HAP-1 (cell line): ENCODE results near the gene C1QC.
A peak's percentile ranks its signal among the peaks of the same experiment; 100 is the strongest.

Source experiments
- DNase-seq, 2 experiments: peaks; one replicate each; pipeline ENCODE4 v3.0.0-alpha.2; 2016 to 2020; ENCODE audit warnings: low spot score in 2 of 2
- H3K27me3 ChIP-seq: fragments of 250-450 bp; sonication (Bioruptor Pico); 2 replicates; pipeline ENCODE4 v1.5.1; 2020; ENCODE audit warnings: low read depth, mild to moderate bottlenecking, moderate library complexity
- H3K36me3 ChIP-seq: fragments of 250-450 bp; sonication (Bioruptor Pico); replicated peaks from 2 replicates; pipeline ENCODE4 v1.5.1; 2020; ENCODE audit warnings: mild to moderate bottlenecking
- H3K4me1 ChIP-seq: fragments of 250-450 bp; sonication (Bioruptor Pico); 2 replicates; pipeline ENCODE4 v1.5.1; 2020; ENCODE audit warnings: mild to moderate bottlenecking
- H3K4me3 ChIP-seq: fragments of 250-450 bp; sonication (Bioruptor Pico); 2 replicates; pipeline ENCODE4 v1.5.1; 2020; ENCODE audit warnings: mild to moderate bottlenecking, moderate library complexity
- H3K9me3 ChIP-seq: fragments of 250-450 bp; sonication (Bioruptor Pico); 2 replicates; pipeline ENCODE4 v1.5.1; 2020; ENCODE audit warnings: mild to moderate bottlenecking, moderate library complexity
- in situ Hi-C: fragments of 300-500 bp; cut with MboI; formaldehyde crosslinking; loops from 3 replicates; pipeline ENCODE4 v1.14.3; 2020; ENCODE audit warnings: low sequenced_read_pairs, inconsistent platforms, mixed read lengths

The C1QC gene

DNA sequence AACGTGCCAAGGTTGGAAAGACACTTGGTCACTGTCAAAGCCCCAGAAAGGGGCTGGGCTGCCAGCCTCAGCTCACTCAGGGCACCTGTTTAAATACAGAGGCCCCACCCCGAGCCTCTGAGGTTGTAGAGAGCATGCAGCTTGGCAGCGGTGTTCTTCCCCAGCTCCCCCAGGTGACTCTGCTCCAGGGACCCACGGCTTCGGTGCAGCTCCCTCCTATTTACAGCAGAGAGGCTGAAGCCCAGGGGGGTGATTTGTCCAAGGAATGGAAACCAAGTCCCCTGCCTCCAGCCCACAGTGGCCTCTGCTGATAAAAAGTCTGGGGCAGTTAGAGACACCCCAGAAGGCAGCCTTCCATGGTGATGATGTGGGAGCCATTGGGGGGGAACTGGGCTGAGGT lies 16.1 kb upstream of the C1QC start:
- in situ Hi-C loops: no loop called here
- no peak overlapping the region for H3K4me3 ChIP-seq
- H3K4me1 ChIP-seq: peaks cover 3% of the 10 kb centered on the region; the same call in 1 of the 2 replicates
- no peaks in the 10 kb centered on the region for H3K9me3 ChIP-seq
- no peaks in the 10 kb centered on the region for H3K36me3 ChIP-seq
- H3K27me3 ChIP-seq: peaks cover 1% of the 10 kb centered on the region; the same call in 1 of the 2 replicates
- DNase-seq: no peak

DNA sequence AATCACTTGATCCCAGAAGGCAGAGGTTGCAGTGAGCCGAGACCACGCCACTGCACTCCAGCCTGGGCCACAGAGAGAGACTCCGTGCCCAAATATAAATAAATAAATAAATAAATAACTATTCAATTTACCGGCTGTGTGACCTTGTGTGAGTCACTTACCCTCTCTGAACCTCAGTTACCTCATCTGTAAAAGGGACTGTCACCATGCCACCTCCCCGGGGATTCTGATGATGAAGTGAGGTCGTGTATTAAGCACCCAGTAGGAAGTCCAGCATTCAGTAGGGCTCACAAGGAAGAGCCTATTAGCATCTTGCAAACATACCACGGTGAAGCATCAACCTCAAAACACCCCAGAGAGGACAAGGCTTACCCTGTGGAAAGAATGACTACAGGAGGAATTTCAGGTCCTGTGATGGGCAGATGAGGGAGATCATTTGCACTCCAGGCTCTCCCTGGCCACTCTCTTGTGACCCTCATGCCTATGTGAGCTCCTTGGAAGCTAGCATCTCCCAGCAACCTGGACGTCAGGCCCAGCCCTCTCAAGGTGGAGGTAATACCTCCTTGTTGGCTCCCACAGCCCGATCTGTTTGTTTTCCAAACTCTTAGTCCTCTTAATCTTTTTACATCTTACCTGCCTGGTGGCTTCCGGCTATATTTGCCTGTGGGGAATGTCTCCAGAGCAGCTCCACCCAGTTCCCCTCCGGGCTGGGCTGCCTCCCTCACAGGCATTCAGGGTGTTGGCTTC lies 14.6 kb upstream of the C1QC start:
- peaks cover 3% of the 10 kb centered on the region; the same call in 1 of the 2 replicates for H3K4me1 ChIP-seq
- H3K27me3 ChIP-seq: no peaks in the 10 kb centered on the region
- no peak for DNase-seq
- H3K36me3 ChIP-seq: no peaks in the 10 kb centered on the region
- H3K4me3 ChIP-seq: no peak overlapping the region
- in situ Hi-C loops: no loop called here
- H3K9me3 ChIP-seq: no peaks in the 10 kb centered on the region

DNA sequence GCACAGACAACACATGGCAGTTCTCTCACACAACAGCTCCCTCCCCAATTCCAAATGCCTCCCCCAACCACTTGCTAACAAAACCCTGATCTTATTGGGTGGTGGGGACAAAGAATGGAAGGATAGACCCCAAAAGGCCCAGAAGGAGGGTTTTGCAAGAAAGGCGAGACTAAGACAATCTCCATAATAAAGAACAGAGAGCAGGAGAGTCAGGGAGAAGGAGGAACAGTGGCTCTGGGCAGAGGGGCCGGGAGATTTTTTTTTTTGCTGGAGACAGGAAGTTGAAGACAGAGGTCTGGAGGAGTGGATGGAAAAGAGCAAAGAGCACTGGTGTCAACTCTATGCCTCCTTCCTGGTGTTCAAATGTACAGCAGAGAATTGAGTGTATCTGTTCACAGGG lies 13.5 kb upstream of the C1QC start:
- Histone ChIP-seq H3K27me3 (no peaks in the 10 kb centered on the region), H3K9me3 (no peaks in the 10 kb centered on the region), H3K4me3 (no peak overlapping the region), H3K4me1 (peaks cover 3% of the 10 kb centered on the region; the same call in 1 of the 2 replicates), H3K36me3 (no peaks in the 10 kb centered on the region)
- in situ Hi-C loops: no loop called here
- DNase-seq: no peak

DNA sequence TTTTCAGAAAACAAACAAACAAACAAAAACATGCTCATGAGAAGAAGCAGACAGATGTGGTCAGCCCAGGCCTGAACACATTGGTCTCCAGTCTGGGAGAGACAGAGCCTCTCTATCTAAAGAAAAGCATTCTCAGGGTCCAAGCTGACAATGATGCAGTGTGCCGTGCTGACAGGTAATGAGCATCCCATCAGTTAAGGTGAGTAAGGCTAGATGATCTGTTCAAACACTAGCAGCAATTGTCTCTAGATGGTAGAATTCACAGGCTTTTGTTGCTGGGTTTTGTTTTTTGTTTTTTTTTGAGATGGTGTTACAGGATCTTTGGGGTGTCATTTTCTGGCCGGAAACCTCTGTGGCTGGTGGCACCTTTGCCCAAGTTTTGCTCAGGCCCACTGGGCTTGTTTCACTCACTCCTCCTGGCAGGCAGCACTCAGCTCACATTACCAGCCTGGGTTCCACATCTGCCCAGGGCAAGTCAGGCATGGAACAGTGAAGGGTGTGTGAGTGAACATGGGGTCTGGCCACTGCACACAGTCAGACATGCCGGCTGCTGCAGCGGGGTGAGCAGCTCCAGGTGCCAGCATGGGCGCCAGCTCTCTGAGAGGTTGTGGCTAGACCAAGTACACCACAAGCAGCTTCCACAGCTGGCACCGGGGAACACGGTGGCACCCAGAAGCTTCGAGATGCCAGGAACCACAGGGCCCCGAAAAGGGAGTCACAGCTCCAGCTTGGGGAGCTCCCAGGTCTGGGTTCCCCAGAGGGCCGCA lies 9.6 kb upstream of the C1QC start:
- Histone ChIP-seq H3K36me3 (no peaks in the 10 kb centered on the region), H3K27me3 (no peaks in the 10 kb centered on the region), H3K4me1 (peaks cover 3% of the 10 kb centered on the region; the same call in 1 of the 2 replicates), H3K4me3 (no peak overlapping the region), H3K9me3 (no peaks in the 10 kb centered on the region)
- DNase-seq: no peak
- in situ Hi-C loops: no loop called here

DNA sequence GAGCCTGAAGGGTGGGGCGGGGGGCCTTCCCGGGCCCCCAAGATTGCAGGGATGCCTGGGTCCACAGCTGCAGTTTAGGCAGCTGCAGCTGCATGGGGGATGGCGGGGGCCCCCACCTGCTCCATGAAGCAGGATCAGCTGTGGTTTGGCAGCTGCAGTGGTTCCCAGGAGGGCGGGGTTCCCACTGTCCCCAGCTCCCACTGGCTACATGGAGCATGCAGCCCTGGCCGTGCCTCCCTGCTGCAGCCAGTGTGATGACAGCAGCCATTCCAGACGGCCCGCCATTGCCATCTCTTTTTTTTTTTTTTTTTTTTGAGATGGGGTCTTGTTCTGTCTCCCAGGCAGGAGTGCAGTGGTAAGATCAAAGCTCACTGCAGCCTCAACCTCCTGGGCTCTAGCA lies 8.0 kb upstream of the C1QC start:
- Histone ChIP-seq H3K4me1 (peaks cover 3% of the 10 kb centered on the region; the same call in 1 of the 2 replicates), H3K9me3 (no peaks in the 10 kb centered on the region), H3K27me3 (no peaks in the 10 kb centered on the region), H3K4me3 (no peak overlapping the region), H3K36me3 (no peaks in the 10 kb centered on the region)
- in situ Hi-C loops: no loop called here
- DNase-seq: no peak

DNA sequence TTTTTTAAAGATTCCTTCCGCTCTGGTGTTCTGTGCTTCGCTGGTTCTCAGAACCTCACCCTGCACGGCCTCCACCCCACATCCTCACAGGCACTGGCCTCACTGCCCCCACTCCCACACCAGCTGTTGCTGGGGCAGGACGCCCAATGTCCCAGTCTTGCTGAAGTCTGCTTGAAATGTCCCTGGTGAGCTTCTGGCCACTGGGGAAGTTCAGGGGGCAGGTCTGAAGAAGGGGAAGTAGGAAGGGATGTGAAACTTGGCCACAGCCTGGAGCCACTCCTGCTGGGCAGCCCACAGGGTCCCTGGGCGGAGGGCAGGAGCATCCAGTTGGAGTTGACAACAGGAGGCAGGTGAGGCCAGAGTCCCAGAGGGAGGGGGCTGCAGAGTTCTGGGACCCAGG lies 7.1 kb upstream of the C1QC start, which contains the start of gene C1QA:
Gene C1QA (plus strand): TSS at position 276 of the 400 bp plus-strand sequence. CDS start 989 bp downstream, outside the sequence.
- in situ Hi-C loops: no loop called here
- Histone ChIP-seq H3K4me1 (peaks cover 3% of the 10 kb centered on the region; the same call in 1 of the 2 replicates), H3K36me3 (no peaks in the 10 kb centered on the region), H3K9me3 (no peaks in the 10 kb centered on the region), H3K4me3 (no peak within 1 kb of the TSS), H3K27me3 (no peaks in the 10 kb centered on the region)
- no peak for DNase-seq

DNA sequence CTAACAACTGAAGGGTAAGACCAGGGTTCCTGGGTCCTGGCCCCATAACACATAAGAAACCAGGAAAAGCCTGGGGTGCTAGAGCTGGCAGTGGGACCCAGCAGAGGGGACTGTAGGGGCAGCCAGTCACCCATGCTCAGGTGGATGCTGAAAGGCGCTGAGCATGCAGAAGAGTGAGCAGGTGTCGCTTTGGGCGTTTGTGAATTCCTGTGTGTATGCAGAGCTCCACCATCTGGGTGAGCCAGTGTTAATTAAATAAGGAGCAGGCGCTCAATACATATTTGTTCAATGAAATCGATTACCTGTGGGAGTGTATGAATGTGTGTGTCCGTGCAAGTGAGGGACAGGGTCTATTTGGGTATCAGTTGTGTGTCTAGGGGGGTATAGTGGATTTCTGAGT lies 6.5 kb upstream of the C1QC start:
- Histone ChIP-seq H3K9me3 (no peaks in the 10 kb centered on the region), H3K36me3 (no peaks in the 10 kb centered on the region), H3K4me3 (no peak overlapping the region), H3K27me3 (no peaks in the 10 kb centered on the region), H3K4me1 (peaks cover under 1% of the 10 kb centered on the region; the same call in 1 of the 2 replicates)
- no peak for DNase-seq
- in situ Hi-C loops: no loop called here

DNA sequence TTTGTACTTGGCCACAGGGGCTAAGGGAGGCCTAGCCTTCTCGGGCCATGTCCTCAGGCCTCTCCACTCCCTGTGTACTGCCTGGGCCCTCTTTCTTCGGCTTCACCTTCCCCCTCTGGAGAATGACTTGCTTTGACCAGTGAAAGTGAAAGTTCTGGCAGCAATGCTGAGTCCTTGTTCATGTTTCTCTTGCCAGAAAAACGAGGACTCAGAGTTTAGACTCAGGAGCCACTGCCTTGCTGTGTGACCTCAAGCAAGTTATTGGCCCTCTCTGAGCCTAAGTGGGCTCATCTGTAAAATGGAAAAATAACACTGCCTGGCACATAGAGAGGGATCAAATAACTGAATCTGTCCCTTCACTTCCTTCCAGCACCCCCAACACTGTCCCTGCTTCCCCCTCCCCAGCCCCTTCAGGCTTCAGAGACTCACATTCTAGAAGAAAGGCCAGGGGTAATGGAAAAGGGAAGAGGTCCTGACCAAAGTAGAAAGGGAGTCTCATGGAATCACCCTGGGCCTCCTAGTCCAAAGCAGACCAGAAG lies 5.5 kb upstream of the C1QC start:
- Histone ChIP-seq H3K27me3 (no peaks in the 10 kb centered on the region), H3K4me1 (no peaks in the 10 kb centered on the region), H3K36me3 (no peaks in the 10 kb centered on the region), H3K4me3 (no peak overlapping the region), H3K9me3 (no peaks in the 10 kb centered on the region)
- DNase-seq: no peak
- in situ Hi-C loops: no loop called here

DNA sequence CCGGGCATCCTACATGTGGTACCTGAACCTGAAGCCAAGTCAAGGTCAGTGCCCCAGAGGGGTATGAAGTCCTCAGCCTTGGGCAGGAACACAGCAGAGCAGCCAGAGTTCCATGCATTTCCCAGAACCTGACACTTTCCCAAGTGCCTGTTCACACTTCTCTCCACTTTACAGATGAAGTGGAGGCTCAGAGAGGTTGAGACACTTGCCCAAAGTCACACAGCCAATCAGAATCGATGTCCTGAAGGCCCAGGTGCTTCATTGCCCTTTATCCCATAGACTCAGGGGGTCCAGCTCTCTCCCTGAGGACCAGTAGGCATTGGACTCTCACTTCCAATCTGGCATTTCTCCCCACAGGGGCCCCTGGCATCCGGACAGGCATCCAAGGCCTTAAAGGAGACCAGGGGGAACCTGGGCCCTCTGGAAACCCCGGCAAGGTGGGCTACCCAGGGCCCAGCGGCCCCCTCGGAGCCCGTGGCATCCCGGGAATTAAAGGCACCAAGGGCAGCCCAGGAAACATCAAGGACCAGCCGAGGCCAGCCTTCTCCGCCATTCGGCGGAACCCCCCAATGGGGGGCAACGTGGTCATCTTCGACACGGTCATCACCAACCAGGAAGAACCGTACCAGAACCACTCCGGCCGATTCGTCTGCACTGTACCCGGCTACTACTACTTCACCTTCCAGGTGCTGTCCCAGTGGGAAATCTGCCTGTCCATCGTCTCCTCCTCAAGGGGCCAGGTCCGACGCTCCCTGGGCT lies 4.8 kb upstream of the C1QC start:
- H3K27me3 ChIP-seq: no peaks in the 10 kb centered on the region
- no peaks in the 10 kb centered on the region for H3K9me3 ChIP-seq
- in situ Hi-C loops: no loop called here
- H3K4me3 ChIP-seq: no peak overlapping the region
- DNase-seq: no peak
- no peaks in the 10 kb centered on the region for H3K4me1 ChIP-seq
- no peaks in the 10 kb centered on the region for H3K36me3 ChIP-seq

DNA sequence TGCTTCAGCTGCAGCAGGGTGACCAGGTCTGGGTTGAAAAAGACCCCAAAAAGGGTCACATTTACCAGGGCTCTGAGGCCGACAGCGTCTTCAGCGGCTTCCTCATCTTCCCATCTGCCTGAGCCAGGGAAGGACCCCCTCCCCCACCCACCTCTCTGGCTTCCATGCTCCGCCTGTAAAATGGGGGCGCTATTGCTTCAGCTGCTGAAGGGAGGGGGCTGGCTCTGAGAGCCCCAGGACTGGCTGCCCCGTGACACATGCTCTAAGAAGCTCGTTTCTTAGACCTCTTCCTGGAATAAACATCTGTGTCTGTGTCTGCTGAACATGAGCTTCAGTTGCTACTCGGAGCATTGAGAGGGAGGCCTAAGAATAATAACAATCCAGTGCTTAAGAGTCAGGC lies 4.1 kb upstream of the C1QC start:
- H3K4me1 ChIP-seq: no peaks in the 10 kb centered on the region
- in situ Hi-C loops: no loop called here
- no peaks in the 10 kb centered on the region for H3K27me3 ChIP-seq
- no peaks in the 10 kb centered on the region for H3K9me3 ChIP-seq
- H3K4me3 ChIP-seq: no peak overlapping the region
- DNase-seq: peak in 1 of 2 experiments; percentile 40
- no peaks in the 10 kb centered on the region for H3K36me3 ChIP-seq

DNA sequence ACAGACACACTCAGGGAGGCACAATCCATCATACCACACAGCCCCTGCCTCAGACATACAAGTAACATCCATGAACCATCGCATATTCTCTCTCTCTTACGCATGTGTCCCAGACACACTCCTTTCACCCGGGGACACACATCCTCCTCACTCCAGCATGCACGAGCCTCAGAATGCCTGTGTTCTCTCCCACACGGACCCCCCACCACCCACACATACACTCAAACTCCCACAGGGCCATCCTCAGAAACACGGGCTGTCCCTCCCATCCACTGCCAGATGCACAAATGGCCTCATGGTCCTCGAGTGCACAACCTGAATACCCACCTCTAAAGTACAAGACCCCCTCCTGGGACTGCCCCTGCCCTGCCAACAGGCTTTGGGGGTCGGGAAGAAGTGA lies 2.2 kb upstream of the C1QC start:
- Histone ChIP-seq H3K4me3 (no peak overlapping the region), H3K9me3 (no peaks in the 10 kb centered on the region), H3K27me3 (no peaks in the 10 kb centered on the region; the same call in 1 of the 2 replicates), H3K4me1 (no peaks in the 10 kb centered on the region), H3K36me3 (no peaks in the 10 kb centered on the region)
- in situ Hi-C loops: loop anchor here (10.0 kb wide), 1 partner anchor 506 kb away; no protein-coding TSS in a partner anchor
- no peak for DNase-seq

DNA sequence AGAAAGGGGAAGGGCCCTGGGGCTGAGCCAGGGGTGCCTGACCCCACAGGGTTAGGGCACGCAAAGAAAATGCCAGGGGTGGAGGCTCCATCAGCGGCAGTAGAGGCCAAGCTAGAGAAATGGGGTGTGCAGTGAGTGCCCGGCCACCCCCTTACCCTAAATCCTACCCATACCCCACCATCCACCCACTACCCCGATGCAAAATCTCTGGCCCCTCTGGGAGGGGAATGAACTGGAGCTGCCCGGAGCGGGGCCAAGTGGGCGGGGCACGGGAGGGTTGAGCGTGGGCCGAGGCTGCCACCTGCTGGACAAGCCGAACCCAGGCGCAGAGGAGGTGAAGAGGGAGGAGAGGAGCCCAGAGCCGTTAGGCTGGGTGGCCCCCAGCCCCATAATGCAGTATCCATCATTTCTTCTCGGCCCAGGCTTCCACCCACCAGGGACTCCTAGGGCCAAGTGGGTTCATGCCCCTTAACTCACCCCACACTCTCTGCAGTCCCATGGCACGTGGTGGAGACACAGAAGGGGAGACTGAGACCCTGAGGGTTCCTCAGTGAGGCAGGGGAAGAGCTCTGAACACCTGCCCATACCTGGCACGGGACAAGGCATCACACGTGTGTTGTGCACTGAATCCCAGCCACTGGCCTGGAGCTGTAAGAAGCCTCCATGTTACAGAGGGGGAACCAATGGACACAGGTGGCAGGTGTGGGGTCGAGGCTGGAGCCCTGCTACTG lies 1.4 kb upstream of the C1QC start:
- in situ Hi-C loops: loop anchor here (10.0 kb wide), 1 partner anchor 507 kb away; no protein-coding TSS in a partner anchor
- Histone ChIP-seq H3K4me3 (no peak overlapping the region), H3K36me3 (no peaks in the 10 kb centered on the region), H3K4me1 (no peaks in the 10 kb centered on the region), H3K9me3 (no peaks in the 10 kb centered on the region), H3K27me3 (peaks cover 4% of the 10 kb centered on the region)
- peak; percentile 36 to 90 for DNase-seq

DNA sequence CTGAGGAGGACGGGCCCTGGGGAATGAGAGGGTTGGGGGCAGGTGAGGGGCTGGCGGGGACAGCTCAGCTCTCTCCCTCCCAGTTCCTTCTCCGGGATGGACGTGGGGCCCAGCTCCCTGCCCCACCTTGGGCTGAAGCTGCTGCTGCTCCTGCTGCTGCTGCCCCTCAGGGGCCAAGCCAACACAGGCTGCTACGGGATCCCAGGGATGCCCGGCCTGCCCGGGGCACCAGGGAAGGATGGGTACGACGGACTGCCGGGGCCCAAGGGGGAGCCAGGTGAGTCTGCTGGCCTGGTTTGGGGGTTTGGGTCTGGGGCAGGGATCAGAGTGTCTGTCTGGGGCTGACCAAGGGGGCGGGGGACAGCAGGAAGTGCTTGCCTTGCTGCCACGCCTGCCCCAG lies 495 bp downstream of the C1QC start:
- Histone ChIP-seq H3K9me3 (no peaks in the 10 kb centered on the region), H3K27me3 (peaks cover 6% of the 10 kb centered on the region), H3K4me1 (no peaks in the 10 kb centered on the region), H3K36me3 (no peaks in the 10 kb centered on the region), H3K4me3 (no peak overlapping the region)
- in situ Hi-C loops: loop anchor here (10.0 kb wide), 1 partner anchor 509 kb away; no protein-coding TSS in a partner anchor
- DNase-seq: no peak
